ENCODE results near the gene DPP10.

DNA sequence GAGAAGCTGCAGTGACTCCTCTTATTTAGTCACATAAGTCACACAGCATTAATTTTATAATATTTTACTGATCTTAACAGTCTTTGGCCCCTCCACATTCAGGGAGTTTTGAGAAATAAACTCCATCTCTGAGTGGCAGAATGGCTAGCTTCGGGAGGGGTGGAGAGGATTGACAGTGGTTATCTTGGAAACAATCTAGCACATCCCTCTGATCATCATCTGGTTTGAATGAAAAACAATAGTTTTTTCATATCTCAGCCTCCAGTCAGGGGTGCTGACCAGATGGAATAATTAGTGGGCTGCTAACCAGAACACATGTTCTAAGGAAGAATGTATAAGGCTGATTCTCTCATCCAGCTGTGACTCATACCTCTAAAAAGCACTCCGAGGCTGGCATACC is 477.5 kb downstream of the DPP10 start:
- no peak for TF ChIP-seq RAD21 (IDR thresholded peaks at IDR 0.05; ENCODE audit: low read depth)
- no peak for TF ChIP-seq TCF12 (IDR thresholded peaks at IDR 0.05; ENCODE audit: low read depth)
- TF ChIP-seq EP300 (IDR thresholded peaks at IDR 0.05; ENCODE audit: borderline replicate concordance), result no peak
- TF ChIP-seq CEBPB (IDR thresholded peaks at IDR 0.05), result no peak
- TF ChIP-seq, protein P1, sequence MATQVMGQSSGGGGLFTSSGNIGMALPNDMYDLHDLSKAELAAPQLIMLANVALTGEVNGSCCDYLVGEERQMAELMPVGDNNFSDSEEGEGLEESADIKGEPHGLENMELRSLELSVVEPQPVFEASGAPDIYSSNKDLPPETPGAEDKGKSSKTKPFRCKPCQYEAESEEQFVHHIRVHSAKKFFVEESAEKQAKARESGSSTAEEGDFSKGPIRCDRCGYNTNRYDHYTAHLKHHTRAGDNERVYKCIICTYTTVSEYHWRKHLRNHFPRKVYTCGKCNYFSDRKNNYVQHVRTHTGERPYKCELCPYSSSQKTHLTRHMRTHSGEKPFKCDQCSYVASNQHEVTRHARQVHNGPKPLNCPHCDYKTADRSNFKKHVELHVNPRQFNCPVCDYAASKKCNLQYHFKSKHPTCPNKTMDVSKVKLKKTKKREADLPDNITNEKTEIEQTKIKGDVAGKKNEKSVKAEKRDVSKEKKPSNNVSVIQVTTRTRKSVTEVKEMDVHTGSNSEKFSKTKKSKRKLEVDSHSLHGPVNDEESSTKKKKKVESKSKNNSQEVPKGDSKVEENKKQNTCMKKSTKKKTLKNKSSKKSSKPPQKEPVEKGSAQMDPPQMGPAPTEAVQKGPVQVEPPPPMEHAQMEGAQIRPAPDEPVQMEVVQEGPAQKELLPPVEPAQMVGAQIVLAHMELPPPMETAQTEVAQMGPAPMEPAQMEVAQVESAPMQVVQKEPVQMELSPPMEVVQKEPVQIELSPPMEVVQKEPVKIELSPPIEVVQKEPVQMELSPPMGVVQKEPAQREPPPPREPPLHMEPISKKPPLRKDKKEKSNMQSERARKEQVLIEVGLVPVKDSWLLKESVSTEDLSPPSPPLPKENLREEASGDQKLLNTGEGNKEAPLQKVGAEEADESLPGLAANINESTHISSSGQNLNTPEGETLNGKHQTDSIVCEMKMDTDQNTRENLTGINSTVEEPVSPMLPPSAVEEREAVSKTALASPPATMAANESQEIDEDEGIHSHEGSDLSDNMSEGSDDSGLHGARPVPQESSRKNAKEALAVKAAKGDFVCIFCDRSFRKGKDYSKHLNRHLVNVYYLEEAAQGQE (IDR thresholded peaks at IDR 0.05; ENCODE audit: low read depth), result no peak
- TF ChIP-seq EGR1 (IDR thresholded peaks at IDR 0.05), result no peak
- TF ChIP-seq YY1 (IDR thresholded peaks at IDR 0.05; ENCODE audit: low read depth), result no peak
- TF ChIP-seq, protein P2, sequence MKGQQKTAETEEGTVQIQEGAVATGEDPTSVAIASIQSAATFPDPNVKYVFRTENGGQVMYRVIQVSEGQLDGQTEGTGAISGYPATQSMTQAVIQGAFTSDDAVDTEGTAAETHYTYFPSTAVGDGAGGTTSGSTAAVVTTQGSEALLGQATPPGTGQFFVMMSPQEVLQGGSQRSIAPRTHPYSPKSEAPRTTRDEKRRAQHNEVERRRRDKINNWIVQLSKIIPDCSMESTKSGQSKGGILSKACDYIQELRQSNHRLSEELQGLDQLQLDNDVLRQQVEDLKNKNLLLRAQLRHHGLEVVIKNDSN (IDR thresholded peaks at IDR 0.05), result no peak

Data from Ishikawa (cell line).